Tibial nerve (tissue), 4 donors: ENCODE results near the gene SPON1.

Experiments used
- EP300 ChIP-seq, 2 donors: sonication (generic); formaldehyde crosslinking; IDR thresholded peaks; one replicate each; pipeline ENCODE4 v1.6.1; 2017; ENCODE audit warnings: antibody characterized with exemption in 2 of 2, mild to moderate bottlenecking in 1 of 2
- POLR2A ChIP-seq, 2 donors: fragments of 450-650 bp; IDR thresholded peaks; one replicate each; pipeline ENCODE4 v1.6.1; 2017; ENCODE audit warnings: antibody characterized with exemption in 2 of 2, mild to moderate bottlenecking in 2 of 2, moderate library complexity in 2 of 2
- TF ChIP-seq, protein P1 (sequence below), 5 experiments: fragments of 200-600 bp in 3 of 5; fragments of 450-650 bp in 2 of 5; sonication (generic) in 3 of 5; IDR thresholded peaks; one replicate each; pipeline ENCODE4 v1.5.1; 2016 to 2019; ENCODE audit warnings: antibody characterized with exemption in 5 of 5, mild to moderate bottlenecking in 3 of 5, moderate library complexity in 2 of 5

DNA sequence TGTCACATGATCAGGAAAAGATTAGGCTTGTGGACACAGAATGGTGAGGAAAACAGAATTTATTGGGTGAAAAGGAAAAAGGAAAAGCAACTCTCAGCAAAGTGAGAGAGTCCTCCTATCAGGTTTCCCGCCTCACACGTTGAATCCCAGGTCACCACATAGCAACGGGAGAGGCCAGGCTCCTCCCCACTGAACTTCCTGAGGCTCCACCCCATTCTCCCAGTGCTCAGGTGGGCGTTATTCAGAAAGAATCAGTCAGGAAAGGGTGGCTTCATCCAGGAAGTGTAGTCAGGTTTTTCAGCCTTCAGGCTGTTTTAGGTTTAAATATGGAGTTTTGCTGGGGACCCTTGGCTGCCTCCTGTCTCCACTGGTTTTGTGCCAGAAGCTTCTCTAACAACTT is 66.9 kb downstream of the SPON1 start:
- TF ChIP-seq, protein P1, sequence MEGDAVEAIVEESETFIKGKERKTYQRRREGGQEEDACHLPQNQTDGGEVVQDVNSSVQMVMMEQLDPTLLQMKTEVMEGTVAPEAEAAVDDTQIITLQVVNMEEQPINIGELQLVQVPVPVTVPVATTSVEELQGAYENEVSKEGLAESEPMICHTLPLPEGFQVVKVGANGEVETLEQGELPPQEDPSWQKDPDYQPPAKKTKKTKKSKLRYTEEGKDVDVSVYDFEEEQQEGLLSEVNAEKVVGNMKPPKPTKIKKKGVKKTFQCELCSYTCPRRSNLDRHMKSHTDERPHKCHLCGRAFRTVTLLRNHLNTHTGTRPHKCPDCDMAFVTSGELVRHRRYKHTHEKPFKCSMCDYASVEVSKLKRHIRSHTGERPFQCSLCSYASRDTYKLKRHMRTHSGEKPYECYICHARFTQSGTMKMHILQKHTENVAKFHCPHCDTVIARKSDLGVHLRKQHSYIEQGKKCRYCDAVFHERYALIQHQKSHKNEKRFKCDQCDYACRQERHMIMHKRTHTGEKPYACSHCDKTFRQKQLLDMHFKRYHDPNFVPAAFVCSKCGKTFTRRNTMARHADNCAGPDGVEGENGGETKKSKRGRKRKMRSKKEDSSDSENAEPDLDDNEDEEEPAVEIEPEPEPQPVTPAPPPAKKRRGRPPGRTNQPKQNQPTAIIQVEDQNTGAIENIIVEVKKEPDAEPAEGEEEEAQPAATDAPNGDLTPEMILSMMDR (IDR thresholded peaks at IDR 0.05): no peak
- no peak for TF ChIP-seq POLR2A (IDR thresholded peaks at IDR 0.05)
- no peak for TF ChIP-seq EP300 (IDR thresholded peaks at IDR 0.05)
